Activated CD4-positive, CD25-positive, alpha-beta regulatory T cell treated with anti-CD3 and anti-CD28 coated beads, Interleukin-2, amount 50 U/mL, for 72 hours (primary cell): ENCODE measurements around the gene IFNK.

Source experiments
- DNase-seq: peaks from one replicate; pipeline ENCODE4 v3.0.0; 2021

IFNK gene

DNA sequence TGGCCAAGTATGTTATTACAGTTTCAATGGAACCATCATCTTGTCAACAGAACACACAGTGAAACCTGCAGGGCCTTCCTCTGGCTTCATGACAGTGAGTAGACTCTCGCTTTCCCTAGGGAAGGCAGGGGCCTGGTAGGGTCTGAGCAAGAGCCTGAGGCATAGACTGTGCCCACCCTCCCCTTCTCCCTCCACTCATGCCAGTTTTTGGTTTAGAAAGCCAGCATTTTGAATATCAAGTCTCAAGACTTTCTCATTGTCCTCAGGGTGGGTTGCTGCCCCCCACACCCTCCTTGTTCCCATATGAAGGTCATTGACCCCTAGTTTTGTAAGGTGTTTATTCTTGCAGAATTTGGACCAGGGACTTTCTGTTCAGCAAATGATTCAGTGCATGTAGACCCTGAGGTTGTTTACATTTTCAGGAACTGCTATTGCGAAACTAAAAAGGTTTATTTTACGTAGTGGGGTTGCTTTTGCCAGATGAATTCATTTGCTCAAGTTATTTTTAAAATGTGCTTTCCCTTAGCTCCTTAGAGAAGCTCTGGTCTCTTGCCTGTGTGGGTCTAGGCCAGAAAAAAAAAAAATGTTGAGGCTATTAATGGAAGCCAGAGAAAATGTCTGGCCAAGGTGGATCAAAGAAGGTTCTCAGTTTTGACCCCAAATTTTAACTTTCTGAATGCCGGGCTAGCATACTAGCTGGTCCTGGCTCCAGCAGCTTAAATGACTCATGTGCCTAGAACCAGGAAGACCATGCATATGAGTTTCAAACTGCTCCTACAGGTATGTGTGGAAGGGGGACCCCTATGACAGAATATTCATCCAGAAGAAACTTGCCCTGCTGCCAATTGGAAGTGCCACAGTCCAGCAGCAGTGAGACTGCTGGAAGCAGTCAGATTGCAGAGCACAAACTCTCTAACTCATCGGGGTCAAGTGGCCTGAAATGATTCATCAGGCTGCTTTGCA, 15.7 kb downstream of the IFNK start:
- DNase-seq = no peak

DNA sequence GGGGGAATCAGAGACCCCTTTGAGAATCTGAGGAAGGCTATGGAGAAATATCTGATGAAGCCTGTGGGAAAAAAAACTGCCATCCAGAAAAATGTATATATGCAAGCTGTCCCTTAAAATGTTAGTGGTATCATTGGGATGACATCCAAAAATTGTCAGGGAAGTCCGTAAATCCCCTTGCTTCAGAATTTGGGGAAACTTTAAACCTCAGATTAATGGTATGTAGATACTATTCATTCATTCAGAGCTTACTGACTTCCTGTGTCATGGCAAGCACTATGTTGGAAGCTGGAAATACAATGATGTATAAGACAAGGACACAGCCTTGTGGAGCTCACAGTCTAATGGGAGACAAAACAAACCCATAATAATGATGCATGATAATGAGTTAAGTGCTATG, 16.4 kb downstream of the IFNK start:
- no peak for DNase-seq

- no peak for DNase-seq
These were observed 17.6 kb downstream of the IFNK start for GRCh38 chr9:27541740-27542139.

GRCh38 chr9:27542508-27542907, 18.4 kb downstream of the IFNK start:
- no peak for DNase-seq

DNA sequence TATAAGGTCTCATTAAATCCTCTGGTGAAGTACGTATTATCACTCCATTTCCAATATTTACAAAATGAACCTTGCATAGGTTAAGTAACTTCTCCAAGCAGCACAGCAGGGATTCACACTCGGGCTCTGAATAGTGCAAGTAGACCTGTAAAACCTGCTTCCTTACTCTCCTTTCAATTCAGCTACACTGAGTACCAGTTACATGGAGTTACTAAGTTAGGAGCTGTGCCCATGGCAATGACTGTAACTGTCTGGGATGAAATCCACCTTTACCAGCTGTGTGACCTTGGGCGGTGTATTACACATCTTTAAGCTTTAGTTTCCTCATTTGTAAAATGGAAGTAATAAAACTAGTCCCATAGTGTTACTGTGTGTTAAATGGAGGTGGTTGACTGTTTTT, 21.4 kb downstream of the IFNK start:
- no peak for DNase-seq

DNA sequence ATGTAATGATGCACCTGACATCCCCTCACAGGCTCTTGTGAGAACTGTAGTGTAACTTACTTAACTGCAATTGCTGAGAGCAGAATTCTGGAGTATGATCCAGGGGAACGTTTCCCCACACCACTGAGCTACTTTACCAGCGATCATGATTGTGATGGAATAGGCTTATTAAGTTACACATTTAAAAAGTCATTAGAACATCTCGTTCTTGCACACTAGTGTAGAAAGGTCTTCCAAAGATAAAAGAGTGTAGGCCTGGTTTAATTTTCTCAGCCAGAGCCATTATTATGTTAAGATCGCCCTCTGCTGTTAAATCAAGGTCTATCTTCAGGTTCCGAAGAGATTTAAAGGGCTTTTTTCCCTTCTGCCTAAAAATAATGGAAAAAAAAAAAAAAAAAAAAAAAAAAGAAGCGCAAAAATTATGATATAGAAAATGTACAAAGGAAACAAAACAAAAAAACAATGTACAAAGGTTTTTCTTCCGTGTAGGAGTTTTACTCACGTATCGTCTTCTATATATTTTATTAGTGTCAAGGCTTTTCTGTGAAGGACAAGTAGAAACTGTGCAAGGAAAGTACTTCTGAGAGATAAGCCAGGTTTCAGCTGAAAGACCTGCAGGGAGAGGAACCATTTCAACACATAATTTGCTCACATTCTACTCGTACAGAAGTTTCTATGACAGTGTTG, 24.1 kb downstream of the IFNK start:
- no peak for DNase-seq

GRCh38 chr9:27549196-27549755, 25.2 kb downstream of the IFNK start:
- no peak for DNase-seq

- DNase-seq = no peak
These were observed 30.6 kb downstream of the IFNK start for GRCh38 chr9:27554712-27555111.

GRCh38 chr9:27556470-27556869, 32.4 kb downstream of the IFNK start:
- no peak for DNase-seq

GRCh38 chr9:27558307-27558706, 34.2 kb downstream of the IFNK start:
- no peak for DNase-seq

DNA sequence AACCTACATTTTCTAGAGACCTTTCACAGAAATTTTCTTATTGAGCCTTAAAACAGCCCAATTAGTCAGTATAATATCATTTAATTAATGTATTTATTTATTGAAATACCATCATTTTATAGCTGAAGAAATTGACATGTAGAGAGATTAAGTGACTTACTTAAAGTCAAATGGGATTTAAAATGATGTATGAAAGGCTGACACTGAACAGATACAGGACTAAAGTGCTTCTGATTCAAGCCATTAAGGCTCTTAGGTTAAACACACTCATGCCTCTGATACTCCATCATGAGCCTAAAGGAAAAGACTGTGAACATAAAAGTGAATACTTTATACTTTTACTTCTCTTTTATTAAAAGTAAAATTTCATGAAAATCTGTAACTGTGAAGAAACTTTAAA, 36.4 kb downstream of the IFNK start:
- no peak for DNase-seq

- no peak for DNase-seq
These were observed 37.6 kb downstream of the IFNK start for GRCh38 chr9:27561685-27562084.

GRCh38 chr9:27563738-27564430, 39.8 kb downstream of the IFNK start:
- DNase-seq = no peak

DNA sequence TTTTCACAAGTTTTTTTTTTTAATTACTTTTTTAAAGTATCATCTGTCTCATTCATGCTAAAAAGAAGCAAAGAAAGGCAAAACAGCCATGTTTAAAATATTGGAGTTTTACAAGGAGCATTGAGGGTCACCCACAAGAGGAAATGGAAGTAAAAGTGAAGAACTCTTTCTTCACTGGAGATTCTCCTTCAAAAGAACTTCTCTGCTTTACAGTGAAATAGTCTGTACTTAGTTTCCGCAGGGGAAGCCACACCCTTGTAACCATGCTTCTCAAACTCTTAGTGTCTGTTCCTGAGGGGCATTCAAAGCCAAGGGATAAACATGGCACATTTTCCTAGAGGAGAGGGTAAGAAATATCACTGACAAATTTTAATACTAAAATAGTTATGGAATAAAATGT, 40.6 kb downstream of the IFNK start:
- no peak for DNase-seq

- DNase-seq = no peak
These were observed 41.6 kb downstream of the IFNK start for GRCh38 chr9:27565696-27566095.

DNA sequence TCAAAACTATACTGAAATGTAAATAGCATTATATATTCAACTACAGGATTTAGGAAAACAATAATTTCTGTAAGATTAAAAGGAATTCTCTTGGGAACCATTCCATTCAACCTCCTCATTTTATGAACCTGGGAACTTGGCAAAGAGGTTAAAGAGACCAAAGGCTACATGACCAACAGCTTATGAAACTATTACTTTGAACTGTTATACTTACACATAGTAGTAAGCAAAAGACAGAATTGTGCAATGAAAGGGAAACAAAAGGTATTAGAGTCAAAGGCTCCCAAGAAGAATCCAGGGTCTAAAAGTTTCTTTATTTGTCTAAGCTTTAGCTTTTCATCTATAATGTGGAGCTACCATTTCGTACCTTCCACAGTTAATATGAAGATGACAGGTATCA, 42.0 kb downstream of the IFNK start:
- DNase-seq = no peak

GRCh38 chr9:27569406-27569805, 45.3 kb downstream of the IFNK start:
- no peak for DNase-seq

DNA sequence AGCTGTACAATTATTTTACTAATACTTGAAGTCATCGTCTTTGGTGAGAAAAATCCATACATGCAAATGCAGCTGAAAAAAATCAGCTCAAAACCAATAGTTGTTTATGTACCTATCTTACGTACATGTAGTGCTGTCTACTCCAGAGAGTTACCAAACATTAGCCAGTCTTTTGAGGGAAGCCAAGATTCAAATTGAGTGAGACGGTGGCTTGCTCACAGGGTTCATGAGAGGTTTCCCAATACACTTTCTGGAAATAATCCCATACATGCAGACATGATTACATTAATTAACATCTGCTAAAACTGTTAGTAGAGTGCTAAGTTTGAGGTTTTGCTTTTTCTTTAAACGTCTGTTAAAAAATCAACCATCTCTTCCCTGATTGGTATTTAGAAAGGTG, 46.9 kb downstream of the IFNK start:
- no peak for DNase-seq

DNA sequence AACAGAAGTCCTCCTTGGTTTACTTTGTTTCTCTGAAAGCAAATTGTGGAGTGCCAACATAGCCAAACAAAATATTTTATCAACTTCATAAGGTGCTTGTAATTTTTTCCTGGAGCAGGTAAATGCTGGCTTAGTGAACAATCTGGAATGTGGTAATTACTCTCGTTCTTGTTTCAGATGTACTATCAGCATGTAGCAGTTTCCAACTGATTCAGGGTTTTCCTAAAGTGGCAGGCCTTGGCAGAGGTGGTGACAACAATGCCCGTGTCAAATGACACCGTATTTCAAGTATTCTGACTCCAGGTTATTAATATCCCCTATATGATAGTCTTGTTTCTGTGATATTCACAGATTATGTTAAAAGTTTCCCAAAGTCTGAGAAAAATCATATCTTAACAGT, 48.0 kb downstream of the IFNK start:
- no peak for DNase-seq

DNA sequence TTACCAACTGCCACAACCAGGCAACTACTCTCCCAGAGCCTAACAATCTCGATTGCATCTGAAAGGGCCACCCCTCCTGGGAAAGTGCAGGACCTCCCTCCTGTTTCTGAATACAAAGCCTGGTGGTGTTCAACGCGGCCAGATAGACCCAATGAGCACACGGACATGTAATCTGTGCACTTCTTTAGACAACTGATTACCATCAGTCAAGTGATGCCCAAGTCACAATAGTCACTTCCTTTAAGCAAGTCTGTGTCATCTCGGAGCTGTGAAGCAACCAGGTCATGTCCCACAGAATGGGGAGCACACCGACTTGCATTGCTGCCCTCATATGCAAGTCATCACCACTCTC, 48.5 kb downstream of the IFNK start:
- DNase-seq = no peak

DNA sequence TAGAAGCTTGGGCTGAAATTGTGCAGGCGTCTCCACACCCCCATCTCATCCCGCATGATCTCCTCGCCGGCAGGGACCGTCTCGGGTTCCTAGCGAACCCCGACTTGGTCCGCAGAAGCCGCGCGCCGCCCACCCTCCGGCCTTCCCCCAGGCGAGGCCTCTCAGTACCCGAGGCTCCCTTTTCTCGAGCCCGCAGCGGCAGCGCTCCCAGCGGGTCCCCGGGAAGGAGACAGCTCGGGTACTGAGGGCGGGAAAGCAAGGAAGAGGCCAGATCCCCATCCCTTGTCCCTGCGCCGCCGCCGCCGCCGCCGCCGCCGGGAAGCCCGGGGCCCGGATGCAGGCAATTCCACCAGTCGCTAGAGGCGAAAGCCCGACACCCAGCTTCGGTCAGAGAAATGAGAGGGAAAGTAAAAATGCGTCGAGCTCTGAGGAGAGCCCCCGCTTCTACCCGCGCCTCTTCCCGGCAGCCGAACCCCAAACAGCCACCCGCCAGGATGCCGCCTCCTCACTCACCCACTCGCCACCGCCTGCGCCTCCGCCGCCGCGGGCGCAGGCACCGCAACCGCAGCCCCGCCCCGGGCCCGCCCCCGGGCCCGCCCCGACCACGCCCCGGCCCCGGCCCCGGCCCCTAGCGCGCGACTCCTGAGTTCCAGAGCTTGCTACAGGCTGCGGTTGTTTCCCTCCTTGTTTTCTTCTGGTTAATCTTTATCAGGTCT, 49.0 kb downstream of the IFNK start, which contains the start of gene C9orf72:
C9orf72 (minus strand) TSS at position 564 of the 716 bp plus-strand sequence. CDS start 6,361 bp downstream, outside the sequence.
- peak; percentile 87 for DNase-seq
